ENCODE data around the gene PTPRN2.

DNA sequence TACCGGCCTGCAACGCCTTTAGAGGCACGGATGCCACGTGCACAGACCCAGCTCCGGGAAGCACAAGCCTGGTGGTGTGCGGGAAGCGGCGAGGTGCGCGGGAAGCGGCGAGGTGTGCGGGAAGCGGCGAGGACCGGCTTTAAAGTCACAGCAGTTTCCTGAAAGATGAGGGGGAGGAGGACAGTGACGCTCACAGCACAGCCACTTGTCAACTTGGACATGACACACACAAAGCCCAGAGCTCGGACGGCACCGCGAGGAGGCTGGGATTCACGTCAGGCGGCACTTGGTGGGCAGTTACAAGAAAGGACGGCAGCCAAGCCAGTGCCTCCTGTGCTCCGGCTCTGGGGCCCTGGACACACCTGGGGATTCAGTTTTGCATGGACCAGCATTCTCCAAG is 724.9 kb downstream of the PTPRN2 start:
- no peak for TF ChIP-seq FOXM1 (IDR thresholded peaks at IDR 0.05; ENCODE audit: borderline replicate concordance)
- no peak for TF ChIP-seq ELF4 (IDR thresholded peaks at IDR 0.05)
- TF ChIP-seq SUZ12 (IDR thresholded peaks at IDR 0.05): no peak
- no peak for TF ChIP-seq FOXA1 (IDR thresholded peaks at IDR 0.05)
